ENCODE results near the gene DCTN3. TPM values are rescaled to one million over a fixed set of nuclear protein-coding genes. Genes with fewer than 3 reads are reported as not detected.

Gene DCTN3
- total and polyA plus RNA-seq, 9 of the 15 experiments (the other 6 are each of a cell fraction or from before 2014, with no cell fraction given) = 11.0 to 51.0 (median 41.9) TPM

GRCh38 chr9:34665381-34666250, 45.3 kb upstream of the DCTN3 start (continued):
- TF ChIP-seq ZBTB12 (CRISPR knock-in tag; IDR thresholded peaks at IDR 0.05) (peak; percentile 74), ZNF57 (CRISPR knock-in tag; IDR thresholded peaks at IDR 0.05) (no peak), BMI1 (IDR thresholded peaks at IDR 0.05; ENCODE audit: low read length) (no peak), RHOXF2B (CRISPR knock-in tag; conservative IDR thresholded peaks at IDR 0.05) (no peak), CREB1 (IDR thresholded peaks at IDR 0.05) (peak; percentile 96), CREB1 (CRISPR knock-in tag; IDR thresholded peaks at IDR 0.05) (peak; percentile 93), CREM (IDR thresholded peaks at IDR 0.05; ENCODE audit: low read depth) (peak; percentile 97), TCFL5 (CRISPR knock-in tag; conservative IDR thresholded peaks at IDR 0.05) (no peak), POLR2A (conservative IDR thresholded peaks at IDR 0.05) (peak; percentile 94), LEF1 (IDR thresholded peaks at IDR 0.05) (peak; percentile 67; the same call in 1 of the 2 replicates), EP300 (IDR thresholded peaks at IDR 0.05; ENCODE audit: low read length) (peak; percentile 32), RBM22 (IDR thresholded peaks at IDR 0.05; ENCODE audit: low read depth, low read length, poor library complexity, severe bottlenecking) (no peak), HDAC1 (IDR thresholded peaks at IDR 0.05) (peak in 1 of 2 experiments; percentile 80; a peak in 2 of 4 replicates), ATF1 (CRISPR knock-in tag; IDR thresholded peaks at IDR 0.05) (peak; percentile 63), ATF1 (tag; IDR thresholded peaks at IDR 0.05) (peak; percentile 95), THRAP3 (IDR thresholded peaks at IDR 0.05; ENCODE audit: borderline replicate concordance) (0 out of 2 replicates have a peak, but pooled peaks have one; percentile 43), SAP30 (IDR thresholded peaks at IDR 0.05; ENCODE audit: borderline replicate concordance, insufficient read depth, low read depth, low read length, poor library complexity, severe bottlenecking) (peak; percentile 31), KAT7 (CRISPR knock-in tag; IDR thresholded peaks at IDR 0.05; ENCODE audit: borderline replicate concordance) (peak; percentile 55; the same call in 1 of the 2 replicates), POLR2AphosphoS5 (IDR thresholded peaks at IDR 0.05; ENCODE audit: control insufficient read depth, insufficient read depth, low read depth, low read length) (peak; percentile 87; the same call in 1 of the 2 replicates), RBFOX2 (IDR thresholded peaks at IDR 0.05; ENCODE audit: low read depth, low read length) (peak; percentile 82), ATF7 (IDR thresholded peaks at IDR 0.05) (peak; percentile 96), TAF7 (tag; IDR thresholded peaks at IDR 0.05) (peak; percentile 76), E2F8 (IDR thresholded peaks at IDR 0.05; ENCODE audit: low read depth, partially characterized antibody) (peak; percentile 89), ZNF175 (CRISPR knock-in tag; IDR thresholded peaks at IDR 0.05; ENCODE audit: low read depth) (no peak)

Data from K562 (cell line).